GM18507 (cell line): Measurements from ENCODE around the gene CBX8.

ENCODE experiments used
- DNase-seq: peaks from one replicate; pipeline ENCODE4 v3.0.0; 2011; ENCODE audit warnings: low read depth; ENCODE audit not compliant: insufficient read length; ENCODE audit errors: extremely low spot score
- FAIRE-seq: peaks from 2 replicates; lab custom pipeline; 2011; peaks lifted over from hg19 to GRCh38; lab: Jason Lieb, UNC

Gene CBX8

GRCh38 chr17:79836510-79836971 is 39.7 kb upstream of the CBX8 start:
- DNase-seq (no peak), FAIRE-seq (no peak)

- FAIRE-seq = no peak
- DNase-seq = no peak
Measured at GRCh38 chr17:79835953-79836509, 39.2 kb upstream of the CBX8 start.

- no peak for FAIRE-seq
Measured at GRCh38 chr17:79835470-79835899, 38.6 kb upstream of the CBX8 start.

GRCh38 chr17:79834565-79835469 is 37.9 kb upstream of the CBX8 start:
- DNase-seq (no peak), FAIRE-seq (no peak)

More at GRCh38 chr17:79835470-79835899, 38.6 kb upstream of the CBX8 start:
- DNase-seq = no peak

- DNase-seq (no peak), FAIRE-seq (no peak)
Measured at GRCh38 chr17:79833744-79834564, 37.1 kb upstream of the CBX8 start.

DNA sequence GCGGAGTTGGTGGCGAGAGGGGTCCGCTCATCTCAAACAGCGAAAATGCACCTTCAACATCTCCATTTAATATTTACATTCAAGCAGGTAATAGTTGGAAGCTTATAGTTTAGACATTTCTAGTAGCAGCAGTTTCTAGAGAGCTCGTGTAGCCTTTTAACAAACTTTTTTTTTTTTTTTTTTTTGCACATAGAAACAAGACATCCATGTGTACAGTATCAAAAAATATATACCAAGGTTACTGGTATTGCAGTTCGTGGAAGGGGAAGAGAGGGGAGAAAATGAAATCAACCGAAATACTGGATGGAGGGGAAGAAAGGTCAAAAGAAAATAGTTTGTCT is 36.2 kb upstream of the CBX8 start:
- DNase-seq (no peak), FAIRE-seq (no peak)

- DNase-seq = no peak
- FAIRE-seq = no peak
Measured at GRCh38 chr17:79832218-79833109, 35.6 kb upstream of the CBX8 start.

DNA sequence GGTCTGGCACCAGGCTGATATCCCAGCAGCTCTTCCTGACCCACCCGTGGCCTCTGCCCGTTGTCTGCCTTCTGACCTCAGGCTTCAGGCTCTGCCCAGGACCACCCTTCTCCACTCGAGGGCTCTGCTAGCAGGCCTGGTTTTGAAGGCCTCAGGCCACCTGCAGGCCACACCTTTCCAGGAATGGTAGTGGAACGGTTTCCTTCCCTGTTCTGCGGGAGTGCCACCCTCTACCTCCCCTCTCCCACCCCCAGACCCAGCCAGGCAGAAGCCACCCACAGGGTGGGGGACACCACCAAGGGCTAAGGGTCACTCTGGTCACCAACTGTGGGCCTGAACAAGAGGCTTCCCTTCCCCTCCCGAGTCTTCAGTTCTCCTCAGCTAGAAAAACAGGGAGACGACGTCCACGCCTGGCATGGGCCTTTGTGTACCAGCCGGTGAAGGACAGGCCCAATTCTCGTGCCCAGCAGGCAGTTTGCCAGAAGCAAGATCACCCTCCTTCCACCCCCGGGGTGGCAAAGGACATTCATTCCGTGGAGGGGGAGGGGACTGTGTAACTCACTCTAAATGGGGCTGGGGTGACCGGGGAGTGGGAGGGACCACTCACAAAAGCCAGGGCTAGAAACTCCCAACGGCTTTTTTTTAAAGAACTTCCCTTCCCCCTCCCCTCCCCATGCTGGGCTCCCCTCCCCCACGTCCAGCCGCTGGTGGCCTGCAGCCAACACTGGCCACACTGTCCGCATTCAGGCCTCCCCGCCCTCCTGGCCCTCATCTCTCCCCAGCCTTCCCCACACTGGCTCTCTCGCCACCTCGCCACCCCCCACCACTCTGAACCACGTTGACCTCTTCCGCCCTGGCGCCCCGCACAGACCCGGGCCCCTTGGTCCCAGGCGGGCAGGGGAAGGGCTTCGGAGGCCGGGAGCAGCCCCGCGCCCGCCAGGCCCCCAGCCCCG is 34.7 kb upstream of the CBX8 start:
- FAIRE-seq = no peak
- DNase-seq = no peak

DNA sequence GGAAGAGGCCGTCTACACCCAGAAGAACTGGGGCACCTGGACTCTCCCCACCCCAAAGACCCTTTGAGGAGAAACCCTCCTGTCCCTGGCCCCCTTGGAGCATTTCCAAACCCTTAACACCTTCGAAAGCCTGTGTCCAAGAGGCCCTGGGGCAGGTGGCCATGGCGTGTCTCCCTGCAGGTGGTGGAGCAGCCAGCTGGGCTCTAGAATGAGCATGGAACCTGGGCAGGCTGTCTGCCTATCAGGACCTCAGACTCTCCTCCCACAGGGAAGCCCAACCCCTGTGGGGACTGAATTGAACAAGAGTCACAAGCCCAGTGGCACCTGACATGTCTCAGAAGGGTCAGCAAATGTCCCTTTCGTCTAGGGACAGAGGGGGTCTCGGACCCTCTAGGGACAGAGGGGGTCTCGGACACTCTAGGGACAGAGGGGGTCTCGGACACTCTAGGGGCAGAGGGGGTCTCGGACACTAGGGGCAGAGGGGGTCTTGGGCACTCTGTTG is 33.9 kb upstream of the CBX8 start:
- FAIRE-seq (no peak), DNase-seq (no peak)

GRCh38 chr17:79830303-79830702 is 33.4 kb upstream of the CBX8 start:
- FAIRE-seq = no peak

DNA sequence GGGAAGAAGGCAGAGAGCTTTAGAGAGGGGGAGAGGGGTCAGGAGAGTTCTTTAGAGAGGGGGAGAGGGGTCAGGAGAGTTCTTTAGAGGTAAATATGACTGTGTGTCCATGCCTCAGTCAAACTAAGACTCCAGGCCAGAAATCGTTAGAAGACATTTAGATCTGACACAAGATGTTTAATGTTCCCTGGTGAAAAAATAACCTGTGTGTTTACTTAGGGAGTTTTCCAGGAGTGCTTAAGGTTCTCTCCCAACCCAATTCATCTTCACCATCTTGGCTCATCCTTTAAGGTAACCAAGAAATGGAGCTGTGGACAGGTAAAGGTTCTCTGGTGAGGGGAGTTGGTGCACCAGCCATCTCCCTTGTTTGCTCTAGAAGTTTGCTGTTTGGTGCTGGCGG is 32.6 kb upstream of the CBX8 start:
- no peak for FAIRE-seq

More at GRCh38 chr17:79830303-79830702, 33.4 kb upstream of the CBX8 start:
- no peak for DNase-seq

GRCh38 chr17:79829004-79829403 is 32.1 kb upstream of the CBX8 start:
- no peak for FAIRE-seq
- no peak for DNase-seq

More for the DNA sequence above, 32.6 kb upstream of the CBX8 start:
- DNase-seq = no peak

DNA sequence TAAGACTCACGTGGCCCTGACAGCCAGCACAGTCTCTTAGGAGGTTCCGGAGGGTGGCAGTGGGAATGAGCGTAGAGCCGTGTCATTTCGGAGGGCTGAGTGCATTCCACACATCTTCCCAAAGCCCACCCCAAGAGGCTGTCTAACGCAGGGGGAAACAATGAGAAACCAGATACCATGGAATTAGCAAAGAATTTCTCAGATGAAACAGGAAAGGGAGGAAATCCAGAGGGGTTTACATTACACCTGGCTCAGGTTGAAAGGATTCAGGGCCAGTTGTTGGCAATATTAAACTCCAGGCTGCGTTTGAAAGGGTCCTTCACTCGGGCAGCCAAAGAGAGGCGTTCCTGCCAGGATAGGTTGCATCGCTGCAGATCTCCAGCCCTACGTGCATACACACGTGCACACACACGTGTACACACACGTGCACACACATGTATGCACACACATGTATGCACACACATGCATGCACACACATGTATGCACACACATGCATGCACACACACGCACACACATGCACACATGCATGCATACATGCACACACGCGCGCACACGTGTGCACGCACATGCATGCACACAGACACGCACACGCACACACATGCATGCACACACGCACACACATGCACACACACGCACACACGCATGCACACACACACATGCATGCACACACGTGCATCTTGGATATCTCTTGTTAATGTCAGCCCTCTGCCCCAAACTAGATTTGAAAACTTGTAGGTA is 30.1 kb upstream of the CBX8 start:
- DNase-seq = no peak
- FAIRE-seq = no peak

GRCh38 chr17:79826204-79826680 is 29.4 kb upstream of the CBX8 start:
- FAIRE-seq = no peak
- no peak for DNase-seq

DNA sequence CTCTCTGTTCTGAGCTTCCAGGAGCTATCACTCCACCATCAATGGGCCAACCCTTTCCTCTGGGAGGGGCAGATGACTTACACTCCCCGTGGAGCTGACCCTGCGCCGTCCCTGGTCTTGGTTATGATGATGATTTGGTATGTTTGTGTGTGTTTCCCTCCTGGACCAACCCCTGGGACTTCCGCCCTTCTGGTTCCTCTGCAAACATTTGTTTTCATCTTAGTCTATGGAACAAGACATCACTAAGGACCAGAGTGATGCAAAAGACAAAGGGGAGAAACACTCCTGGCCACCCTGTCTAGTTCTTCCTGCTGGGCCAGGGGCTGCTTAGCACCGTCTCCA is 28.7 kb upstream of the CBX8 start:
- DNase-seq (no peak), FAIRE-seq (no peak)

DNA sequence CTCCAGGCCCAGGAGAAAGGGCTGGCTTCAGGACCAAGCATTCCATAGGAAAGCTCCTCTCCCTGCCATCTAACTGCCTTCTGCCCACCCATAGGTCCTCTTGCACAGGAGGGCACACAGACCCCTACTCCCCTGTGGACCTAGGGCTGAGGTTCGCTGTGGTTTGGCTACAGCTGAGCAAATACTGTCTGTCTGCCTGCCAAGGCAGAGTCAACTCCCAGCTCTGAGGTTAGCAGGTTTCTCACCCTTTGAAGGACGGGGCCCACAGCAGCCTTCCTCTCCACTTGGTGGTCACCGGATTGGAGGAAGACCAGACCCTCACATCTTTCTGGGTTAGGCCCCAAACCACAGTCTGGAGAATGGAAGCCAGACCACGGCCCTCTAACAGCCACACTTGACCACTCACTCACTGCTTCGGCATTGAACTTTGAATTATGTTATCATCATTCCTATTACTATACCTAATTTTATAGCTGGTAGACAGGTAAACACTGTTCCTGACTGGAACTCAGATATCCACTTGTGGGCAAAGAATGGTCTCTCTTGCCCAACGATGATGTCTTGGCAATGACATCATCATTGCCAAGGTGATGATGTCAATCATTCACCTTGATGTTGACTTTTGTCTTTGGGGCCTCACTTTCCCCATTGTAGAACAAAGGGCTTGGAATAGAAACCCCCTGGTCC is 28.2 kb upstream of the CBX8 start:
- no peak for FAIRE-seq
- DNase-seq = no peak

- DNase-seq = no peak
- no peak for FAIRE-seq
Measured at GRCh38 chr17:79824234-79824633, 27.4 kb upstream of the CBX8 start.
